T-helper 1 cell treated with Interleukin-12 subunit alpha and Interleukin-12 subunit beta and Interleukin-4 antibody, amounts not matched to agents 30 ng/mL and 1 ng/mL, for 36 hours (primary cell): ENCODE data around the gene VLDLR. TPM values are rescaled to one million over a fixed set of nuclear protein-coding genes. Genes with fewer than 3 reads are reported as not detected.

ENCODE experiments used
- intact Hi-C: fragments of 100-400 bp; cut with micrococcal nuclease; formaldehyde crosslinking; loops from one replicate; pipeline ENCODE4 v1.15.1; 2024
- total RNA-seq: library from RNA; stranded (reverse); gene quantifications from 2 replicates; pipeline ENCODE4 v1.2.3, GENCODE V29; 2022

The VLDLR gene
- total RNA-seq, 1 donor from 2014 or later: 4.2 TPM

- intact Hi-C loops: loop anchor here (2.0 to 10.0 kb wide), 2 partner anchors 65 to 633 kb away; no protein-coding TSS in a partner anchor
These were observed 35.8 kb downstream of the VLDLR start for GRCh38 chr9:2657427-2657826.

- intact Hi-C loops: no loop called here
These were observed 40.9 kb downstream of the VLDLR start for GRCh38 chr9:2662496-2662895.

GRCh38 chr9:2663461-2664173, 42.0 kb downstream of the VLDLR start:
- intact Hi-C loops: no loop called here

GRCh38 chr9:2664174-2665065, 42.8 kb downstream of the VLDLR start:
- intact Hi-C loops: no loop called here

- intact Hi-C loops: no loop called here
These were observed 45.0 kb downstream of the VLDLR start for GRCh38 chr9:2666569-2666968.

GRCh38 chr9:2673161-2673560, 51.6 kb downstream of the VLDLR start:
- intact Hi-C loops: no loop called here

GRCh38 chr9:2674141-2674824, 52.7 kb downstream of the VLDLR start:
- intact Hi-C loops: no loop called here

GRCh38 chr9:2675834-2676233, 54.2 kb downstream of the VLDLR start:
- intact Hi-C loops: no loop called here

GRCh38 chr9:2676466-2676865, 54.9 kb downstream of the VLDLR start:
- intact Hi-C loops: no loop called here

GRCh38 chr9:2677915-2678889, 56.6 kb downstream of the VLDLR start:
- intact Hi-C loops: no loop called here

GRCh38 chr9:2679011-2679410, 57.4 kb downstream of the VLDLR start:
- intact Hi-C loops: no loop called here

- intact Hi-C loops: no loop called here
These were observed 60.4 kb downstream of the VLDLR start for GRCh38 chr9:2681981-2682380.

- intact Hi-C loops: no loop called here
These were observed 65.3 kb downstream of the VLDLR start for GRCh38 chr9:2686911-2687310.

GRCh38 chr9:2688636-2689035, 67.0 kb downstream of the VLDLR start:
- intact Hi-C loops: no loop called here

- intact Hi-C loops: no loop called here
These were observed 69.6 kb downstream of the VLDLR start for GRCh38 chr9:2691212-2691611.

- intact Hi-C loops: no loop called here
These were observed 70.0 kb downstream of the VLDLR start for GRCh38 chr9:2691626-2692025.

GRCh38 chr9:2693056-2693455, 71.5 kb downstream of the VLDLR start:
- intact Hi-C loops: no loop called here

GRCh38 chr9:2697492-2697891, 75.9 kb downstream of the VLDLR start:
- intact Hi-C loops: no loop called here

- intact Hi-C loops: no loop called here
These were observed 78.8 kb downstream of the VLDLR start for GRCh38 chr9:2700398-2700797.

GRCh38 chr9:2700909-2701550, 79.4 kb downstream of the VLDLR start:
- intact Hi-C loops: no loop called here
